Astrocyte (in vitro differentiated cells and primary cell): ENCODE results near the gene PEX14. TPM values are rescaled to one million over a fixed set of nuclear protein-coding genes. Genes with fewer than 3 reads are reported as not detected.

Experiments used
- total RNA-seq: library from RNA; stranded (reverse); gene quantifications from 2 replicates; pipeline ENCODE4 v1.2.1, GENCODE V29; 2021

PEX14 gene
- total RNA-seq, 1 donor from 2014 or later, result 23.3 TPM

Other genes with a start within 250 kb of the PEX14 start
- 187 and 224 TPM in 2 replicates for gene PGD, start 75.9 kb upstream of the PEX14 start, total RNA-seq
- gene CENPS, start 44.5 kb upstream of the PEX14 start, total RNA-seq, result 9.0 and 10.2 TPM in 2 replicates
- 0.23 and 0.29 TPM in 2 replicates for gene CORT, start 24.9 kb upstream of the PEX14 start, total RNA-seq
- 47.4 and 58.2 TPM in 2 replicates for gene DFFA, start 2.4 kb upstream of the PEX14 start, total RNA-seq